ENCODE data around the gene UNCX. TPM values are rescaled to one million over a fixed set of nuclear protein-coding genes. Genes with fewer than 3 reads are reported as not detected.

The UNCX gene
- total RNA-seq, 1 donor from 2014 or later = not detected

GRCh38 chr7:1214516-1214915, 18.2 kb upstream of the UNCX start:
- DNase-seq (ENCODE audit: low spot score) = no peak

GRCh38 chr7:1218541-1219165, 14.0 kb upstream of the UNCX start:
- DNase-seq (ENCODE audit: low spot score) = no peak

GRCh38 chr7:1219498-1219897, 13.2 kb upstream of the UNCX start:
- no peak for DNase-seq (ENCODE audit: low spot score)

GRCh38 chr7:1220000-1220726, 12.5 kb upstream of the UNCX start:
- DNase-seq (ENCODE audit: low spot score) = no peak

DNA sequence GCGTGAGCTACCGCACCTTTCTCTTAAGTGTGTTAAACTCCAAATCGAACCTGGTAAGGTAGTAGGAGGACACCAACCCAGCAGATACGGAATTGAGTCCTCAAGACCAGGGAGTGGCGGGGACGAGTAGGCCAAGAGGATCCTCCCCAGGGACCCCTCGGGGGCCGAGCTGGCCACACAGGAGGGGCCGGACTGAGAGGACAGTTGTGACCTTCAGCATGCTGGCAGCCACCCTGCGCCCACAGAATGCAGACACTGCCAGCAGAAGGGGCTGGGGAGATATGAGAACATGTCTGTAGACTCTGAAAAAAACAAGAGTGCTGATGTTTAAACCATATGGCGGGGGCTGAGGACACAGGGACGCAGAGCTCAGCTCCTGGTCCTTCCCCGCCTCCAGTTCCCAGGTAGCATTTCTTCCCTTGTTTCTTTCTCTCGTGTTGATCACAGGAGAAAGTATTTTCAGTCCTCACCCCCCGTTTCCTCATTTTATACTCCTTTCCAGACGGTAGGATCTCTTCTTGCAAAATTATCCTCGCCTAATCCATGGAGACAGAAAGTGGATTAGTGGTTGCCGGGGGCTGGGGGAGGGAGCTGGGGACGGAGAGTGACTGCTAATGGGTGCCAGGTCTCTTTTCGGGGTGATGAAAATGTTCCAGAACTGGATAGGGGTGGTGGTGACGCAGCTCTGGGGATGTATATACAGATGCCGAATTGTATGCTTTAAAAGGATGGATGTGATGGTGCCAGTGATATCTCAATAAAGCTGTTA, 11.5 kb upstream of the UNCX start:
- DNase-seq (ENCODE audit: low spot score) = no peak

- DNase-seq (ENCODE audit: low spot score) = no peak
These were observed 9.3 kb upstream of the UNCX start for GRCh38 chr7:1223196-1223981.

- DNase-seq (ENCODE audit: low spot score) = no peak
These were observed 8.5 kb upstream of the UNCX start for GRCh38 chr7:1224086-1224716.

- no peak for DNase-seq (ENCODE audit: low spot score)
These were observed 7.6 kb upstream of the UNCX start for GRCh38 chr7:1225030-1225429.

GRCh38 chr7:1225441-1226185, 7.1 kb upstream of the UNCX start:
- no peak for DNase-seq (ENCODE audit: low spot score)

DNA sequence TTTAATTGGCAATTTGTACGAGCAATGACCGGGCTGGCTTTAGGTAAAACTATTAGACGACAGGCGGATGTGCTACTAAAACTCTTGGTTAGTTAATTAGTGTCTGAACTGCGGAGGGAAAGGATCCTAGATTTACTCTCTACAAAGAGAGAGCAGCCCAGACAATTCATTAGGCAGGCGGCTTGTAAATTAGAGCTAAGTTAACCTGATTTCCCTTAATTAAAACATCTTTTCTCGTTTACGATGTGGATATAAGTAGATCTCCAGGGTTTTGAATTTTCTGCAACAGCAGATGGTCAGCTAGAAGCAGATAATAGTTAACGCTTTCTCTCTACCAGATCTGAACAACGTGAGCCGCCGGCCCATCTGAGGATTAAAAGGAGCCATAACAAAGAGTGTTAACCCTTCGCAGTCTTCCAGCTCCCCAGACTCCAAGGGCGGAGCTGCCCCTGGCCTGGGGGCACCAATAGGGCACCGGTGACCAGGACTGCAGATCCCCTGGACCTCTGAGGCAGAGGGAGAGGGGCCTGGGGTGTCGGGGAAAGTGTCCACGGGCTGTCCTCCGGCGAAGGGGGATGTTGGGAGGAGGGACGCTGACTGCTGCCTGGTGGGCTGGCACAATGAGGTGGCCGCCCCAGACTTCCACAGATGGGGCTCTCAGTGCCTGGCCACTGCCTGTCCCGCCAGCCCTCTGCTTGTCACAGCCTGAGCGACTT, 6.3 kb upstream of the UNCX start:
- no peak for DNase-seq (ENCODE audit: low spot score)

GRCh38 chr7:1227071-1227804, 5.4 kb upstream of the UNCX start:
- DNase-seq (ENCODE audit: low spot score) = no peak

- DNase-seq (ENCODE audit: low spot score) = no peak
These were observed 4.7 kb upstream of the UNCX start for GRCh38 chr7:1227814-1228544.

- no peak for DNase-seq (ENCODE audit: low spot score)
These were observed 4.0 kb upstream of the UNCX start for GRCh38 chr7:1228545-1229201.

DNA sequence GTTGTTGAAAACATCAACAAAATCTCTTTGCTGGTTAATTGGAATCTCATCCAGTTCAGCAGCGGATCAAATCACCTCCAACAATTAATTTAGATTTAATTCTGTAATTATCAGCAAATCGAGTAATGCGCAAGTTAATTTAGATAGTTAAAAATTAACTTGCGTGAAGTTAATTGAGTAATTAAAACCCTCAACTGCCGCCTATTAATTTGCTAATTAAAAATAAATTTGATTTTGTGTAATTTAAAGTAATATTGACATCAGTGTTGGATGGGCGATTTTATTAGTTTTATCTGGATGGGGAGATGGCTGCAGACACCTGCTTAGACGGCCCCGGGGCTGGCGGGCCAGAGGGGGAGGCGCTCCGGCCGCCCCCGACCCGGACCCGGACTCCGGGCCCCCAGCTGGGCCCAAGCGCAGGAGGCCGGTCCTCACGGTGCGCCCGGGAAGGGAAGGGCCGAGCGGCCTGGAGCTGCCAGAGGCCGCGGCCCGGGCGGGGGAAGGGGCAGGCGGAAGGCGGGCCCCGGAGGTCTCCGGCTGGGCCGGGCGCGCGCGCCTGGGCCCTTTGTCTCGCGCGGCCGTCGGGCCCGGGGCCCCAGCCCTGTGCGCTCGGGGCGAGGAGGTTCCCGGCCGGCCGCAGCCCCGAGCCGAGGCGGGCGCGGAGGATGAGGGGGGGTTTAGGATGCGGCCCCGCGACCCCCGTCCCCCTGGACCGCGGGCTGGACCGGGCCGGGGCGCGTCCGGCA, 3.3 kb upstream of the UNCX start:
- no peak for DNase-seq (ENCODE audit: low spot score)

DNA sequence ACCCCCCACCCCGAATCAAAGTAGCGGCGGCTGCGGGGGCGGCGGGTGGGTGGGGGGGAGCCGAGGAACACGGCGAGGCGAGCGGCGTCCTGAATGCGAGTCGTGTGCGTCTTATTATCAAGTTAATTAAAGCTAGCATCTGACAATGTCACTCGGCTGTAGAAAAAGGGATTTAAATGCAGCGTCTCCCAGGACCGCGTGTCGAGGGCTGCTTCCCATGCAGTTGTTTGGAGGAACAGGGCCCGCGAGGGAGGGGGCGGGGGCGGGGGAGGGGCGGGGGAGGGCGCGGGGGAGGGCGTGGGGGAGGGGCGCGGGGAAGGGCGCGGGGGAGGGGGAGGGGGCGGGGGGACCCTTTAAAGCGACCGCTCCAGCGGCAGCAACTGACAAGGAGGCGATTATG, 2.7 kb upstream of the UNCX start:
- DNase-seq (ENCODE audit: low spot score) = no peak

DNA sequence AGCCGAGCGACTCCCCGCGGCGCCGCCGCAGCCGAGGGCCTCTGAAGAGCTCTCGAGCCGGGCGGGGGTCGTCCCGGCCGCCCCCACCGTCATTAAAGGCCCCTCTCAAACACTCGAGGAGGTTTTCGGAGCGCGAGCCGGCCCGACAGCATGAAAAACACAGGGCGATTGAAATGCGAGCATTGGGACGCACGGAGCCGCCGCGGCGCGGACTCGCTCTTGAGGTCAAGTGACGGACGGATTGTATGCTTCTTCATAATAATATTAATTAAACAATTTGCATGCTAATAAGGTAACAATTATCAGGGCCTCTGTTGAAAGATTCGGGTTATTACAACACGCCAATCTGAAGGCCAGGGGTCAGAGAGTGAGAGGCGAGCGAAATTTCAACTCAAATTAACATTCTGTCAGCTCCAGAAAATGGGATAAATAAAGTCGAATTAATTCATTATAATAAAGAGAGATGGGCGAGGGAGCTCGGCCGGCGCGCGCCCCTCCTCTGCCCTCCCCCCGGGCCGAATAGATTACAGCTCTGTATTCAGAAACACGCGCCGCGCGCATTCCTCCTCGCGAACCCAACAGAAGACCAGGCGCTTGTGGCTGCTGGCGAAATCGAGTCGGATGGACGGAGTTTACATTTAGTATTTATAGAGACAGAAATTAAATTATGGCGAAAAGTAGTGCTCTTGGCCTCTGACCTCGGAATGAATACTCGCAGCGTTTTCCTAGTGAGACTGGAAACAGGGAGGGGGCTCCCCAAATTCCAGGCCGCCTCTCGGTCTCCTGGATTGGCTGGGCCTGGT, 2.1 kb upstream of the UNCX start:
- no peak for DNase-seq (ENCODE audit: low spot score)
